HG03025 (cell line): ENCODE data around the gene ARNT2.
"Not testable (repeated sequence)": the region's sequence is repeated elsewhere in the genome, so short reads cannot be mapped to it uniquely, and the experiment has no call there.

Source experiments
- ATAC-seq: cut with Tn5 transposase; IDR thresholded peaks from one replicate; pipeline ENCODE4 v1.9.1; 2021; ENCODE audit warnings: mild to moderate bottlenecking, moderate library complexity; ENCODE audit not compliant: unreplicated experiment, low FRiP score

The ARNT2 gene

DNA sequence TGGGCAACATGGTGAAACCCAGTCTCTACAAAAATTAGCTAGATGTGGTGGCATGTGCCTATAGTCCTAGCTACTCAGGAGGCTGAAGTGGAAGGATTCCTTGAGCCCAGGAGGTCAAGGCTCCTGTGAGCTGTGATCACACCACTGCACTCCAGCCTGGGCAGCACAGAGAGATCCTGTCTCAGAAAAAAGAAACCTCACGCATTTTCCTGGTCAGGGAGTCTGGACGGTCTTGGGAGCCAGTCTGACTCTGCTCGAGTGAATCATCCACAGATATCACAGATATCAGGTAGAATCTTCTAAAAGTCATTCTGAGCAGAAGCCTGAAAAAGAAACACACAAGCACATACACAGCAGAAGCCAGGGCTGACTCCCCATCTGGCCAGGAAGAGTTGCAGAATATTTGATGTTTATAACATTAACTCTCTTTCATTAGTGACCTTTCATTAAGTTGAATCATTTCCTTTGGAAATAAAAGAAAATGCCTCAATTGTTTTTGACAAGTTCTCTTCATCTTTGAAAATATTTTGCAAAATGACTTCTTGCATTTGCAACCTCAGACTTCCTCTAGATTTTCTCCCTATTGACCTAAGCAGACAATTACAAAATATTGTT is 234.5 kb downstream of the ARNT2 start:
- no peak for ATAC-seq

DNA sequence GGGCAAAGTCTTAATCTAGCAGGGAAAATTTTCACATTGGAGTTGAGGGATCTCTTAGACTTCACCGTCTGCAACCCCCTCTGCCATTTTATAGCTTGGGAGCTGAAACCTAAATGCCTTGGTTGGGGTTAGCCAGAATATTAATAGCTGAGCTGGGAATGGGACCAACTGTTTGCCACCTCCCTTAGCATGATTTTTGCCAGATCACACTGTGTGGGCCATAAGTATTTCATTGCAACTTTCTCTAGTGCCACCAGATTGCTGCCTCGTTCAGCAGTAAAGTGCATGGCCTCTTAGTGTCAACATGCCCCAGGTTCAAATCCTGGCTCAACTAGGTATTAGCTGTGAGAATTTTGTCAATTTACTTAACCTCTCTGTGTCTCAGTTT is 235.0 kb downstream of the ARNT2 start:
- no peak for ATAC-seq

DNA sequence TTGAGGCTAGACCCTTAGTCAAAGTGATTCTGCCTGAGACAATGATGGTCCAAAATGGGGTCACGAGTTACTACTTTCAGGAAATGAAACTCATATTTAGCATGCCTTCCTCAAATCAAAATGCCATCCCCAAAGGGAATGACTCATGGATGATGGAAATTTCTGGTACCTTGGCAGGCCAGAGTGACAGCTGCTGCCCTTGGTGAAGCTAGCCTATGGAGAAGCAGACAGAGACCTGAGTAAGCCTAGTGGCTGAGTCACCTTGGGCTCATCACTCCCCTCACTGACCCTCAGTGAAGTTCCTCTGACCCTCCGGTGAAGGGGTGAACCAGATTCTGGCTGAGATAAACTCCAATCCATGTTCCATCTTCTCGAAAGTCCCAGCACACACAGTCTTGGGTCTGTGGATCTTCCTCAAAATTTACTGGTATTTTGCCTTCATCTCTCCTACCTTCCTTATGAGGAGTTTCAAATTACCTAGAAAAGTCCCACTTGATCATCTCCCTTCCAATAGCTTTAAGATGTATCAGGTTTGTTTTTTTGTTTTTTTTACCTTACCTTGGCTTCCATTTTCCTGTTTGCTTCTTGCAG is 236.4 kb downstream of the ARNT2 start:
- no peak for ATAC-seq

DNA sequence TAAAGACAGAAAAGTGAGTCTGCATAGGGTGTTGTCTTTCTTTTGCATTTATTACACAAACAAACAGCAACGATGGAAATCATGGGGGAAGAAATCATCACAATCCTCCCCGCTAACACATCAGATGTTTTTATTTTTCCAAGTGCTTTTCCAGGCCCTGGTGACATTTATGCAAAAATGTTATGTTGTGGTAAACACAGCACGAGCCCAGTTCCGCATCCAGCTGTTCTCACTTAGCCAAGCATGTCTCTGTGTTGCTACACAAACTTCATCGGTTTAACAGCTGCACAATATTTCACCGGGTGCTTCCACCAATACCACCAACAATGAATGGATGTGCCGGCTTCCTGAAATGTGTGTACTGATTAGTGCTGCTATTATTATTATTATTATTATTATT is 237.2 kb downstream of the ARNT2 start:
- ATAC-seq, result no peak

DNA sequence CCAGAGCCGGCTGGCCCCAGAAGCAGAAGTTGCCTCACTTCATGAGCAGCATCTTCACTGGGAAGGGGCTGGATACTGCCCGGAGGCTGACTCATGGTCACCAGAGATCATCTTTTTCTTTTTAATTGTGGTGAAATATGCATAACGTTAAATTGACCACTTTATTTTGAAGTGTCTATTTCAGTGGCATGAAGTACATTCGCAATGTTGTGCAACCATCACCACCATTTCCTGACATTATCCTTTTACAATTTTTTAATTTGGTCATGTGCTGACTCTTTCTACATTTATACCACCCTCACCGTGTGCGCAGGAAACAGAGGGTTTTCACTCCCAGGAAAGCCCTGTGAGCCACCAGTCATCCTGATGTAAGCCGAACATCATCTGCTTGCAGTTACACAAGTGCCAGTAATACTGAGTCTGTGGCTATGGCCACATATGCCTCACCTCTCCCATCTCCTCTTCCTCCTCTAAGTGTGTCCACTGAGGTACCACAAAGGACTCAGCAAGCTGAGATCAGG is 239.3 kb downstream of the ARNT2 start:
- no peak for ATAC-seq

DNA sequence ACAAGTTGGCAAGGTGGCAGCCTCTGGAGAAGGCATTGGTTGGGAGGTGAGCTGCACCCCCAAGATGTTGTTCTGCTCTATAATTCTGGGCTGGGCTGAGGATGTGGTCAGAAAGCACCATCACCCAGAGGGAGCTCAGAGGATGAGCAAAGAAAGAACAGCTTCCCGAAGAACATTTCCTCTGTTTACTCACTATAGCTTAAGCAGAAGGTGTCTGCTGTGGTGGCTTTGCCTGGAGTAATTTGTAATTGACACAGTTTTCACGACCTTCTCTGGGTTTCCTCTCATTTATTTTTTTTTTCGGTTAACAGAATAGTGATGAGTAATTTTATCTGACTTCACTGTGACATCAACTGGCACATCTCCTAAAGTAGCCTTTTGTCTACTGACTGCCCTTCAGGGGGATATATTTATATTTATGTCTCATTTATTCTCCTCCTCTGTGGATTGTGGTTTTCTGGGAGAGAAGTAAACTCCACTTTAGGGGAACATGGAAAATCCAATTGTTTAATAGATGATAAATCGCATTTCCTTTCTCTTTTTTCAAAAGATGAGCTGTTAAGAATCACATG is 241.4 kb downstream of the ARNT2 start:
- ATAC-seq, result no peak

DNA sequence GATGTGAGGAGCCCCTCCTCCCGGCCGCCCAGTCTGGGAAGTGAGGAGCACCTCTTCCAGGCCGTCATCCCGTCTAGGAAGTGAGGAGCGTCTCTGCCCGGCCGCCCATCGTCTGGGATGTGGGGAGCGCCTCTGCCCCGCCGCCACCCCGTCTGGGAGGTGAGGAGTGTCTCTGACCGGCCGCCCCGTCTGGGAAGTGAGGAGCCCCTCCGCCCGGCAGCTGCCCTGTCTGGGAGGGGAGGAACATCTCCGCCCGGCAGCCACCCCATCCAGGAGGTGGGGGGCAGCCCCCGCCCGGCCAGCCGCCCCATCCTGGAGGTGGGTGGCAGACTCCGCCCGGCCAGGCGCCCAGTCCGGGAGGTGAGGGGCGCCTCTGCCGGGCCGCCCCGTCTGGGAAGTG is 243.2 kb downstream of the ARNT2 start:
- not testable (repeated sequence) for ATAC-seq
